ENCODE measurements around the gene SEMA7A.
A peak's percentile ranks its signal among the peaks of the same experiment; 100 is the strongest.

Gene SEMA7A

GRCh38 chr15:74415966-74416916, 17.5 kb downstream of the SEMA7A start:
- DNase-seq (ENCODE audit: low read depth, low spot score): no peak

- DNase-seq (ENCODE audit: low read depth, low spot score): no peak
Observed at GRCh38 chr15:74414603-74415338, 19.0 kb downstream of the SEMA7A start.

GRCh38 chr15:74414081-74414580, 19.6 kb downstream of the SEMA7A start:
- no peak for DNase-seq (ENCODE audit: low read depth, low spot score)

- no peak for DNase-seq (ENCODE audit: low read depth, low spot score)
Observed at GRCh38 chr15:74413350-74414080, 20.2 kb downstream of the SEMA7A start.

GRCh38 chr15:74412159-74412558, 21.6 kb downstream of the SEMA7A start:
- no peak for DNase-seq (ENCODE audit: low read depth, low spot score)

DNA sequence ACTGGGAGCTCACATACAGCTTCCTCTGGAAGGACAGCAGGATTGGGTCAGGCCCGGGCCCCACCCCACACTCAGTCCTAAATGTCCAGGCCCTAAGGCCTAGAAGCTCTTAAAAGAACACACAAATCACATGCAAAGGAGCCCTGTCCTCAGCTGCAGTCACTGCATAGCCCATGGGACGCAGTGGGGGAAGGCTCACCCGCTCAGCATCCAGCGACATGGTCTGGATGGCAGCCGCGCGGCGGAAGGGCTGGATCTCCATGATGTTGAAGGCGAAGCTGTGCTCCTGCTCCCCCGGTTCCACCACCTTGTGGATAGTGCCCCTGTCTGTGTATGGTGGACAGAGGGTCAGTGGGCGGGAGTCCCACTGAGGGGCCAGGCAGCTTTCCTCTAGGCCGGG, 22.1 kb downstream of the SEMA7A start:
- DNase-seq (ENCODE audit: low read depth, low spot score): no peak

GRCh38 chr15:74410502-74410901, 23.3 kb downstream of the SEMA7A start:
- no peak for DNase-seq (ENCODE audit: low read depth, low spot score)

DNA sequence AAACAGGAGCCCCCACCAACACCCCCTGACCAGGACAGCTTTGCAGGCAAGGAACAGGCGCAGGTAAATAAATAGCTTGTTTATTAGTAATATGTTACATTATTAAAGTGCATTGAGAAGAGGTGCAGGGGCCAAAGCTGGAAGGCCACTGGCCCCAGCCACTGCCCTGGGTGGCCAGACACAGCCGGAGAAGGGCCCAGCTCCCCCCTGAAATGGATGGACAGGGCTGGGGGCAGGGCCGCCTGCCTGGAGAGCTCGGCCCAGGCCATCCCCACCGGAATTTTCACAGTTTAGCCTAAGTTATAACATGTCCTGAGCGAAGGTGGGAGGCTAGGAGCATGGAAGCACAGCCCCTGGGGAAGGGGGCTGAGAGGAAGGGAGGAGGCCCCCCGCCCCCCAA, 24.5 kb downstream of the SEMA7A start:
- DNase-seq (ENCODE audit: low read depth, low spot score): no peak

DNA sequence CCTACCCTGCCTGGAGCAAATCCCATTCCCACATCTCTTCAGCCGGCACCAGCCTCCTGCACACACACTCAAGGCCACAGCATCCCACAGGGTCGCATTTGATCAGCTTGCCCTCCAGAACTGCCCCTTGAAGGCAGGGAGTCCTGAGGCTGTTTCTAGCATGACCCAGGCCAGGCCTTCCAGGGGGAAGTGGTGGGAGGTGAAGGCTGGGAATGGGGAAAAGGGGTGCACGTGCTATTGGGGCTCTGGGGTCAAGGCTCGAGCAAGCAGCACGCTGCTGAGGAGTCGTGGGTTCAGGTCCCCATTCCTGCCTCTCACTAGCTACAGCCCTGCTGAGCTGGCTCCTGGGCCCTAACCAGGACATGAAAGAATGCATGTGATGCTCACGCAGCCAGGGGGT, 24.9 kb downstream of the SEMA7A start:
- no peak for DNase-seq (ENCODE audit: low read depth, low spot score)

- no peak for DNase-seq (ENCODE audit: low read depth, low spot score)
Observed at GRCh38 chr15:74408385-74408784, 25.4 kb downstream of the SEMA7A start.

DNA sequence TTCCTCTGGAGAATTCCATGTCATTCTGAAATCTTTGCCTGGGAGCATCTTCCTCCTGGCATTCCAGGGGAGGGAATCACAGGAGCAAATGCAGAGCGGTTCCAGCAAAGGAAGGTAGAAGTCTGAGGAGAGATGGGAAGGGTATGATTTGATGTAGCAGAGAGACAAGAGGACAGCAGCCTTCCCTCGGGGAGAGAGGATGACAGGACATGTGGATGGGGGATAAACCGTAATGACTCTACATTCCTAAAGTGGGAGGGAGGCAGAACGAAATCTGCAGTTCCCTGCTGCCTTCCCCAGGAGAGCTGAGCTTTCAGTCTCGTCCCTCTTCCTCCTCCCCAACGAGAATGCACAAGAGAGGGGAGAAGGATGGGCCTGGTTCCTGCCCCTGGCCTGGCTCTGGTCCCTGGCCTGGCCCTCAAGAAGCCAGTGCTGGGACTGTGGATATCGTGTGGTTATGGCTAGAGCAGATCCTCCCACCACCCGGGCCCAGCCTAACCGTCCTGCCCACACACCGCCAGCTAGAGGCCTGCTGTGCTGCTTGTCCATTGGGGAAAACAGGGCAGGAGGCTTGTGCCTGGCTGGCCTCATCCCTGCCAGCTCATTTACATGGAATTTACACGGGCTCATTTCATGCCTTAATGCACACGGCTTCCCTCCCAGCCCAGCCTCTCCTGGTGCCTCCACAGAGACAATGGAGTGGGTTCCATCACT, 26.6 kb downstream of the SEMA7A start:
- DNase-seq (ENCODE audit: low read depth, low spot score): peak; percentile 45

- DNase-seq (ENCODE audit: low read depth, low spot score): no peak
Observed at GRCh38 chr15:74406517-74406916, 27.2 kb downstream of the SEMA7A start.

- DNase-seq (ENCODE audit: low read depth, low spot score): no peak
Observed at GRCh38 chr15:74405823-74406222, 27.9 kb downstream of the SEMA7A start.

GRCh38 chr15:74403991-74404563, 29.7 kb downstream of the SEMA7A start:
- no peak for DNase-seq (ENCODE audit: low read depth, low spot score)

DNA sequence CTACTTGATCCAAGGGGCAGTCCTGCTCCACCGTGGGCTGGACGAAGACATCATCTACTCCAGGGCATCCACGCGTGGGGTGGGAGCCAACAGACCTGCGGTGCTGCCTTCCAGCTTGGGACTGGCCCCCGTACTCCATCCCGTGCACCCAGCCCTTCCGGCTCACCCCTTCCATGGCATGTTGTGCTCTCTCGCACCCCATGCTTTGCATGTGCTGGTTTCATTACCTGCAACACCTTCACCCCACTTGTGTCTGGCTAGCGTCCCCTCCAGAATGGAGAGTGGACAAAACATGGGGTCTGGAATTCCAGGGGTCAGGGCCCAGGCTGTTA, 30.2 kb downstream of the SEMA7A start:
- DNase-seq (ENCODE audit: low read depth, low spot score): no peak

DNA sequence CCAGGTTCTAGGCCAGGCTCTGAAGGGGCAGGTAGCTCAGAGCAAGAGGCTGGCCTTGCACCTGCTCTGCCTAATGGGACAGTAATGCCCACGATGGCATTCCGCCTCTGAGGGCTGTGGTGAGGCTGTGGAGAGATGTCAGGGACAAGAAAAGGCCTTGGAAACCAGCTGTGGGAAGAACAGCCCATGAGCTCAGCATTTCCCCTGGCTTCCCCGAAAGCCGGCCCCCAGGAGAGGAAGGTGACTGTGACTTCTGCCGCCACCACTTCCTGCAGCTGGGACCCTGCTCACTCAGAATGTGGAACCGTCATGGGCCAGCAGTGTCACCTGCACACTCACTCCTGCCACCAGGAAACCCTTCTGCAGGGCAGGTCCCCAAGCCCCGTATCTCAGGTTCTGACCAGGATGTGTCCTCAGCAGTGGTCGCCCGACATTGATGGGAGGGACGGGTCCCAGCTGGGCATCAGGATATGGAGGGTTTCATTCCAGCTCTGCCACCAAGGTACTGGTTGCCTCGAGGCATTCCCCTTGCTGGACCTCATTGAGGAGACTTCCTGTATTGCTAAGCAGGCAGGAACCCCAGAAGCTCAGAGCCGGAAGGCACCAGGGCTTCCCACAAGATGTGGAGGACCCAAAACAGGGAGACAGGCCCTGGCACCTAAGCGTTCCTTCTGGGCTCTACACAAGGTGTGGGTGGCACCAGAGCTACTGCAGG, 30.7 kb downstream of the SEMA7A start:
- DNase-seq (ENCODE audit: low read depth, low spot score): no peak

GRCh38 chr15:74402337-74402841, 31.4 kb downstream of the SEMA7A start:
- DNase-seq (ENCODE audit: low read depth, low spot score): no peak

DNA sequence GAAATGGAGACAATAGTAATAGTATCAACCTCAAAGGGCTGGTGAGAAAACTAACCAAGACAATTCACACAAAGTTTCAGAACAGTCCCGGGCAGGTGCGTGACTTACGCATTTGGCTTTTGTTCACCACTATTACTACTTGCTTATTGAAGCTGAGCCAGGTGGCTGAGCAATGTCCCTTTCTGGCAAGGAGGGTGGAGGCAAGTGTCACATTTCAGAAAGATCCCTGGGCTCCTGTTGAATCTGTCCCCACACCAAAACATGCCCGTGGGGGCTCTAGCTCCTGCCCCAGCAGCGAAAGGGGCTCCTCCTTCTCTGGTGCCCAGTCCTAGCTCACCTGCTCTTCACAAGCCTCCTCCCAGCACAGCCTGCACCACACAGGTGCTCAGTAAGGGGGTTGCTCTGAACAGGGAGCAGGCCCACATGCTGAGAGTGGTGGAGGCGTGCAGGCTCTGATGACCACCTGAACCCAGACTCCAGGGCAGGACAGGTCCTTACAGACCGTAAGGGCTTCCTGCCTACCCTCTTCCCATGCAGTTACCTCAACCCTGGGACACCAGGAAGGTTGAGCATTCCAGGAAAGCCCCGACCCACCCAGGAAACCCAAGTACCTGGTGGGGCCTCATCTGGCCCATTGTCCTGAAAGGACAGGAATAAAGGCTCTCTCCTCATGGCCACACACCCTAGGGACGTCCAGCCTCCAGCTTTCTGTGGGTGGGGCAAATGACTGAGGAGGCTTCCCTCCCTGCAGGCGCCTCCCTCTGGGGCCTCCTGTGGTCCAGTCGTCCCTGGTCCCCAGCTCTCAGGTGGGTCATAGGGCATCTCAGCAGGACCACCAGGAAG, 32.6 kb downstream of the SEMA7A start:
- no peak for DNase-seq (ENCODE audit: low read depth, low spot score)

DNA sequence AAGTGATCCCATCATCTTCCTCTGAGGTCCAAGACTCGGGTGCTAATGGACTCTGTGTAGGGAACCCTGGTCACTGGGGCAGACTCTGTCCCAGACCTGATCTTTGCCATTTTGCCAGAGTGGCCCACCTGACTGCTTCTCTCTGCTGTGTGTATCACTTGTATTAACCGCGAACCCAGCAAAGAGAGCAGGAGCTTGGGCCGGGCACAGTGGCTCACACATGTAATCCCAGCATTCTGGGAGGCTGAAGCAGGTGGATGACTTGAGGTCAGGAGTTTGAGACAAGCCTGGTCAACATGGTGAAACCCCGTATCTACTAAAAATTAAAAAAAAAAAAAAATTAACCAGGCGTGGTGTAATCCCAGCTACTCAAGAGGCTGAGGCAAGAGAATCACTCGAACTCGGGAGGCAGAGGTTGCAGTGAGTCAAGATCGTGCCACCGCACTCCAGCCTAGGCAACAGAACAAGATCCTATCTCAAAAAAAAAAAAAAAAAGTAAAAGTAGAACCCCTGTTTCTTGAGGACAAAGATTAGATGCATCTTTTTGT, 33.4 kb downstream of the SEMA7A start:
- no peak for DNase-seq (ENCODE audit: low read depth, low spot score)
